Trophoblast cell (in vitro differentiated cells and primary cell): Measurements from ENCODE around the gene WDR37.

Source experiments
- DNase-seq, 2 donors: peaks; one replicate each; pipeline ENCODE4 v3.0.0-alpha.2; 2016
- H2AFZ ChIP-seq: 2 replicates; pipeline ENCODE4 v1.6.1; 2013; ENCODE audit warnings: low read length, moderate library complexity, mild to moderate bottlenecking; ENCODE audit not compliant: insufficient read depth, poor library complexity
- H2AK5ac ChIP-seq: 2 replicates; pipeline ENCODE4 v1.6.1; 2013; ENCODE audit warnings: mild to moderate bottlenecking, low read length
- H2BK120ac ChIP-seq: 2 replicates; pipeline ENCODE4 v1.6.1; 2013; ENCODE audit warnings: low read length, mild to moderate bottlenecking, moderate library complexity; ENCODE audit not compliant: insufficient read depth, poor library complexity
- H2BK12ac ChIP-seq: 2 replicates; pipeline ENCODE4 v1.6.1; 2013; ENCODE audit warnings: mild to moderate bottlenecking, low read length, moderate library complexity
- H2BK5ac ChIP-seq: 2 replicates; pipeline ENCODE4 v1.6.1; 2013; ENCODE audit warnings: low read length, low read depth, moderate library complexity, mild to moderate bottlenecking; ENCODE audit not compliant: poor library complexity
- H3K14ac ChIP-seq: 2 replicates; pipeline ENCODE4 v1.6.1; 2013; ENCODE audit warnings: mild to moderate bottlenecking, low read length
- H3K18ac ChIP-seq: 2 replicates; pipeline ENCODE4 v1.6.1; 2013; ENCODE audit warnings: mild to moderate bottlenecking, low read length
- H3K23ac ChIP-seq: 2 replicates; pipeline ENCODE4 v1.6.1; 2013; ENCODE audit warnings: low read length
- H3K27ac ChIP-seq: 2 replicates; pipeline ENCODE4 v1.5.1; 2013; ENCODE audit warnings: low read depth, mild to moderate bottlenecking, inconsistent platforms, low read length, moderate library complexity
- H3K27me3 ChIP-seq: 2 replicates; pipeline ENCODE4 v1.6.1; 2013; ENCODE audit warnings: inconsistent platforms, mild to moderate bottlenecking, low read length, moderate library complexity; ENCODE audit not compliant: insufficient read depth
- H3K36me3 ChIP-seq, 2 experiments: 1 replicate in 1 of 2; 2 replicates in 1 of 2; pipeline ENCODE4 v1.6.1; 2013; ENCODE audit warnings: low read length in 2 of 2, mild to moderate bottlenecking in 2 of 2, moderate library complexity in 1 of 2; ENCODE audit not compliant: insufficient read depth in 2 of 2, control insufficient read depth in 1 of 2
- H3K4ac ChIP-seq: 2 replicates; pipeline ENCODE4 v1.6.1; 2013; ENCODE audit warnings: low read depth, mild to moderate bottlenecking, low read length, moderate library complexity
- H3K4me1 ChIP-seq, 2 experiments: 1 replicate in 1 of 2; 2 replicates in 1 of 2; pipeline ENCODE4 v1.6.1; 2013; ENCODE audit warnings: low read length in 2 of 2, mild to moderate bottlenecking in 2 of 2, moderate library complexity in 1 of 2; ENCODE audit not compliant: insufficient read depth in 2 of 2, control insufficient read depth in 1 of 2
- H3K4me2 ChIP-seq: 2 replicates; pipeline ENCODE4 v1.6.1; 2013; ENCODE audit warnings: inconsistent platforms, mild to moderate bottlenecking, low read length, moderate library complexity
- H3K4me3 ChIP-seq: 2 replicates; pipeline ENCODE4 v1.5.1; 2013; ENCODE audit warnings: mild to moderate bottlenecking, low read depth, low read length, inconsistent platforms
- H3K79me1 ChIP-seq: one replicate; pipeline ENCODE4 v1.6.1; 2013; ENCODE audit warnings: low read length
- H3K79me2 ChIP-seq: 2 replicates; pipeline ENCODE4 v1.6.1; 2013; ENCODE audit warnings: low read length, mild to moderate bottlenecking; ENCODE audit not compliant: control insufficient read depth, insufficient read depth, poor library complexity
- H3K9ac ChIP-seq: 2 replicates; pipeline ENCODE4 v1.6.1; 2013; ENCODE audit warnings: mild to moderate bottlenecking, low read length
- H3K9me3 ChIP-seq: 2 replicates; pipeline ENCODE4 v1.6.1; 2013; ENCODE audit warnings: low read depth, mild to moderate bottlenecking, control low read depth, inconsistent platforms, low read length; ENCODE audit not compliant: insufficient read depth
- H4K12ac ChIP-seq: 2 replicates; pipeline ENCODE4 v1.6.1; 2013; ENCODE audit warnings: low read depth, mild to moderate bottlenecking, low read length, moderate library complexity
- H4K8ac ChIP-seq: 2 replicates; pipeline ENCODE4 v1.6.1; 2013; ENCODE audit warnings: low read depth, mild to moderate bottlenecking, low read length, moderate library complexity
- H4K91ac ChIP-seq: one replicate; pipeline ENCODE4 v1.6.1; 2013; ENCODE audit warnings: low read depth, mild to moderate bottlenecking, low read length, moderate library complexity
- WGBS: extraction: QIAGEN DNeasy Blood & Tissue Kit; methylation state at CpG from one replicate; pipeline ENCODE4 v1.1.7; 2013; ENCODE audit warnings: missing lambda C conversion rate; ENCODE audit not compliant: insufficient read length, insufficient coverage; ENCODE audit errors: extremely low coverage; 5-methylcytosine and 5-hydroxymethylcytosine counted together

Gene WDR37

GRCh38 chr10:1175956-1176565, 119.9 kb downstream of the WDR37 start:
- no peaks in the 10 kb centered on the region for H3K79me2 ChIP-seq
- no peak overlapping the region for H3K23ac ChIP-seq
- H3K27me3 ChIP-seq = no peaks in the 10 kb centered on the region
- no peak overlapping the region for H2BK120ac ChIP-seq
- no peak overlapping the region for H3K4me3 ChIP-seq
- no peak overlapping the region for H3K27ac ChIP-seq
- no peaks in the 10 kb centered on the region for H3K9me3 ChIP-seq
- H3K14ac ChIP-seq = no peak overlapping the region
- no peak overlapping the region for H2AFZ ChIP-seq
- H2AK5ac ChIP-seq = no peak overlapping the region
- no peaks in the 10 kb centered on the region for H3K4me1 ChIP-seq
- H2BK5ac ChIP-seq = no peak overlapping the region
- no peaks in the 10 kb centered on the region for H3K36me3 ChIP-seq
- no peak overlapping the region for H3K9ac ChIP-seq
- no peak for DNase-seq
- WGBS = no CpG with 5 or more reads among the region's 23 CpGs
- H3K4me2 ChIP-seq = no peak overlapping the region
- no peak overlapping the region for H4K91ac ChIP-seq
- H4K8ac ChIP-seq = no peak overlapping the region
- H3K79me1 ChIP-seq = no peaks in the 10 kb centered on the region
- H4K12ac ChIP-seq = no peak overlapping the region
- H2BK12ac ChIP-seq = no peak overlapping the region
- H3K4ac ChIP-seq = no peak overlapping the region
- no peak overlapping the region for H3K18ac ChIP-seq

- no peaks in the 10 kb centered on the region for H3K9me3 ChIP-seq
- H4K91ac ChIP-seq = no peak overlapping the region
- H3K4me3 ChIP-seq = no peak overlapping the region
- no peaks in the 10 kb centered on the region for H3K27me3 ChIP-seq
- H3K36me3 ChIP-seq = no peaks in the 10 kb centered on the region
- H3K4ac ChIP-seq = no peak overlapping the region
- no peak for DNase-seq
- H2AK5ac ChIP-seq = no peak overlapping the region
- H3K79me1 ChIP-seq = no peaks in the 10 kb centered on the region
- no peak overlapping the region for H3K27ac ChIP-seq
- WGBS = no CpG with 5 or more reads among the region's 9 CpGs
- H3K9ac ChIP-seq = no peak overlapping the region
- H4K12ac ChIP-seq = no peak overlapping the region
- H4K8ac ChIP-seq = no peak overlapping the region
- H3K23ac ChIP-seq = no peak overlapping the region
- H2AFZ ChIP-seq = no peak overlapping the region
- no peak overlapping the region for H2BK120ac ChIP-seq
- H3K4me1 ChIP-seq = no peaks in the 10 kb centered on the region
- H2BK12ac ChIP-seq = no peak overlapping the region
- H2BK5ac ChIP-seq = no peak overlapping the region
- no peak overlapping the region for H3K18ac ChIP-seq
- no peaks in the 10 kb centered on the region for H3K79me2 ChIP-seq
- no peak overlapping the region for H3K14ac ChIP-seq
- no peak overlapping the region for H3K4me2 ChIP-seq
Measured at GRCh38 chr10:1177936-1178335, 121.8 kb downstream of the WDR37 start.

- no peak overlapping the region for H3K14ac ChIP-seq
- H3K79me2 ChIP-seq = no peaks in the 10 kb centered on the region
- no peaks in the 10 kb centered on the region for H3K4me1 ChIP-seq
- H3K4ac ChIP-seq = no peak overlapping the region
- no peak overlapping the region for H2AFZ ChIP-seq
- H4K8ac ChIP-seq = no peak overlapping the region
- no peak overlapping the region for H3K9ac ChIP-seq
- H3K27me3 ChIP-seq = no peaks in the 10 kb centered on the region
- DNase-seq = no peak
- H2BK12ac ChIP-seq = no peak overlapping the region
- no peak overlapping the region for H3K18ac ChIP-seq
- H3K9me3 ChIP-seq = no peaks in the 10 kb centered on the region
- no peak overlapping the region for H4K12ac ChIP-seq
- no peak overlapping the region for H3K23ac ChIP-seq
- no peak overlapping the region for H3K4me3 ChIP-seq
- H4K91ac ChIP-seq = no peak overlapping the region
- H3K36me3 ChIP-seq = no peaks in the 10 kb centered on the region
- H3K79me1 ChIP-seq = no peaks in the 10 kb centered on the region
- H3K4me2 ChIP-seq = no peak overlapping the region
- no peak overlapping the region for H2BK120ac ChIP-seq
- no peak overlapping the region for H3K27ac ChIP-seq
- H2AK5ac ChIP-seq = no peak overlapping the region
- no peak overlapping the region for H2BK5ac ChIP-seq
- WGBS = no CpG with 5 or more reads among the region's 16 CpGs
Measured at GRCh38 chr10:1178506-1178905, 122.3 kb downstream of the WDR37 start.

GRCh38 chr10:1179346-1180070, 123.3 kb downstream of the WDR37 start:
- Histone ChIP-seq H3K4me2 (no peak overlapping the region), H3K4me3 (no peak overlapping the region), H3K23ac (no peak overlapping the region), H3K9ac (no peak overlapping the region), H2AK5ac (no peak overlapping the region), H4K8ac (no peak overlapping the region), H4K91ac (no peak overlapping the region), H3K27ac (no peak overlapping the region), H3K18ac (no peak overlapping the region), H3K36me3 (no peaks in the 10 kb centered on the region), H3K4ac (no peak overlapping the region), H2AFZ (no peak overlapping the region), H3K79me2 (no peaks in the 10 kb centered on the region), H2BK12ac (no peak overlapping the region), H3K4me1 (no peaks in the 10 kb centered on the region), H3K79me1 (no peaks in the 10 kb centered on the region), H2BK120ac (no peak overlapping the region), H2BK5ac (no peak overlapping the region), H3K9me3 (no peaks in the 10 kb centered on the region), H3K14ac (no peak overlapping the region), H4K12ac (no peak overlapping the region), H3K27me3 (no peaks in the 10 kb centered on the region)
- DNase-seq = no peak
- WGBS = no CpG with 5 or more reads among the region's 20 CpGs
